GM12878 (cell line): ENCODE data around the gene NACC1. TPM values are rescaled to one million over a fixed set of nuclear protein-coding genes. Genes with fewer than 3 reads are reported as not detected.
A peak's percentile ranks its signal among the peaks of the same experiment; 100 is the strongest.

Experiments used
- ATAC-seq: fragments of 200-7000 bp; cut with Tn5 transposase; 3 replicates; pipeline ENCODE4 v1.9.1; 2020; ENCODE audit warnings: mild to moderate bottlenecking, moderate library complexity
- BruUV-seq: library from RNA; stranded (reverse); fragments of 400-500 nt; replicated peaks from 2 replicates; lab custom pipeline; 2021; lab: Mats Ljungman, UMichigan
- CTCF ChIA-PET: fragments of 300-600 bp; sonication (Branson Sonifier 250); formaldehyde crosslinking; extraction: SDS; loops from one replicate; lab custom pipeline; 2021; ENCODE audit warnings: inconsistent platforms; lab: Yijun Ruan, JAX
- POLR2A ChIA-PET: fragments of 350-600 bp; formaldehyde crosslinking; extraction: SDS; loops from one replicate; lab custom pipeline; 2021; ENCODE audit warnings: inconsistent platforms; lab: Charles Lee
- RAD21 ChIA-PET: fragments of 300-600 bp; sonication (Branson Sonifier 250); formaldehyde crosslinking; loops from one replicate; lab custom pipeline; 2023; ENCODE audit warnings: antibody characterized with exemption; ENCODE audit not compliant: unreplicated experiment; lab: Charles Lee
- SMC1A ChIA-PET: fragments of 300-600 bp; sonication (Branson Sonifier 250); formaldehyde crosslinking; loops from one replicate; lab custom pipeline; 2023; ENCODE audit not compliant: unreplicated experiment, uncharacterized antibody; lab: Charles Lee
- DNase-seq: peaks from one replicate; pipeline ENCODE4 v3.0.0-alpha.2; 2011; ENCODE audit warnings: low read depth, low spot score
- FAIRE-seq: peaks from 3 replicates; lab custom pipeline; 2011; peaks lifted over from hg19 to GRCh38; lab: Jason Lieb, UNC
- H2AFZ ChIP-seq: 2 replicates; pipeline ENCODE4 v1.6.0; 2011; ENCODE audit warnings: low read depth, low read length, control low read depth; ENCODE audit not compliant: control insufficient read depth
- H3K27ac ChIP-seq: 2 replicates; pipeline ENCODE4 v1.5.1; 2011; ENCODE audit warnings: control low read depth; ENCODE audit not compliant: control insufficient read depth, insufficient read depth
- H3K27me3 ChIP-seq, 2 experiments: replicated peaks in 1 of 2; 2 replicates each; pipeline versions ENCODE4 v1.6.0 to v1.6.1; 2011; ENCODE audit warnings: low read length in 1 of 2; ENCODE audit not compliant: control insufficient read depth in 2 of 2, insufficient read depth in 2 of 2
- H3K36me3 ChIP-seq, 2 experiments: 2 replicates each; pipeline ENCODE4 v1.5.1; 2011; ENCODE audit warnings: low read length in 1 of 2; ENCODE audit not compliant: control insufficient read depth in 2 of 2, insufficient read depth in 2 of 2
- H3K4me1 ChIP-seq: 2 replicates; pipeline ENCODE4 v1.6.1; 2011; ENCODE audit warnings: mild to moderate bottlenecking, low read length, moderate library complexity, mixed read lengths; ENCODE audit not compliant: control insufficient read depth, insufficient read depth
- H3K4me2 ChIP-seq: 2 replicates; pipeline ENCODE4 v1.6.0; 2011; ENCODE audit warnings: control low read depth; ENCODE audit not compliant: control insufficient read depth, insufficient read depth
- H3K4me3 ChIP-seq: fragments of 200-600 bp; sonication (generic); 2 replicates; pipeline ENCODE4 v1.5.1; 2016
- H3K79me2 ChIP-seq: 2 replicates; pipeline ENCODE4 v1.6.0; 2011; ENCODE audit warnings: low read length; ENCODE audit not compliant: control insufficient read depth, insufficient read depth
- H3K9ac ChIP-seq: 2 replicates; pipeline ENCODE4 v1.8.0; 2011; ENCODE audit warnings: low read length, control low read depth, mixed read lengths; ENCODE audit not compliant: control insufficient read depth, insufficient read depth
- H3K9me3 ChIP-seq: replicated peaks from 3 replicates; pipeline ENCODE4 v1.5.1; 2011; ENCODE audit warnings: mild to moderate bottlenecking, low read length; ENCODE audit not compliant: control insufficient read depth, insufficient read depth
- H4K20me1 ChIP-seq: 2 replicates; pipeline ENCODE4 v1.6.0; 2011; ENCODE audit not compliant: control insufficient read depth, insufficient read depth
- BCL3 ChIP-seq: IDR thresholded peaks from 2 replicates; pipeline ENCODE4 v1.6.1; 2011; ENCODE audit warnings: borderline replicate concordance, low read depth, mild to moderate bottlenecking, moderate library complexity, low read length; ENCODE audit not compliant: insufficient read depth, poor library complexity, severe bottlenecking
- EED ChIP-seq: sonication (generic); IDR thresholded peaks from 2 replicates; pipeline ENCODE4 v1.6.1; 2016; ENCODE audit warnings: antibody characterized with exemption, low read depth
- GATAD2B ChIP-seq: fragments of 450-650 bp; conservative IDR thresholded peaks from 2 replicates; pipeline ENCODE4 v1.6.1; 2017; ENCODE audit warnings: low read depth, mild to moderate bottlenecking, moderate library complexity
- IKZF1 ChIP-seq: fragments of 450-650 bp; conservative IDR thresholded peaks from 2 replicates; pipeline ENCODE4 v1.6.1; 2017; ENCODE audit warnings: antibody characterized with exemption, mild to moderate bottlenecking
- KLF5 ChIP-seq: fragments of 450-650 bp; IDR thresholded peaks from 2 replicates; pipeline ENCODE4 v1.6.1; 2014; ENCODE audit warnings: mild to moderate bottlenecking; ENCODE audit not compliant: partially characterized antibody
- MEF2B ChIP-seq: fragments of 450-650 bp; IDR thresholded peaks from 2 replicates; pipeline ENCODE4 v1.6.1; 2018; ENCODE audit warnings: mild to moderate bottlenecking, moderate library complexity; ENCODE audit not compliant: partially characterized antibody, poor library complexity, severe bottlenecking
- NBN ChIP-seq: fragments of 450-650 bp; IDR thresholded peaks from 2 replicates; pipeline ENCODE4 v1.6.1; 2016
- RB1 ChIP-seq: fragments of 450-650 bp; formaldehyde crosslinking; IDR thresholded peaks from 2 replicates; pipeline ENCODE4 v1.6.1; 2017; ENCODE audit warnings: mild to moderate bottlenecking, borderline replicate concordance
- RBBP5 ChIP-seq: fragments of 200-600 bp; sonication (generic); conservative IDR thresholded peaks from 2 replicates; pipeline ENCODE4 v1.6.1; 2016
- RUNX3 ChIP-seq: IDR thresholded peaks from 2 replicates; pipeline ENCODE4 v1.6.1; 2012; ENCODE audit warnings: low read length, inconsistent platforms
- SKIL ChIP-seq: fragments of 450-650 bp; IDR thresholded peaks from 2 replicates; pipeline ENCODE4 v1.6.1; 2017; ENCODE audit warnings: mild to moderate bottlenecking, low read depth, inconsistent platforms; ENCODE audit not compliant: poor library complexity, severe bottlenecking
- TARDBP ChIP-seq: IDR thresholded peaks from 2 replicates; pipeline ENCODE4 v1.6.1; 2016; ENCODE audit warnings: borderline replicate concordance
- TCF3 ChIP-seq: IDR thresholded peaks from 2 replicates; pipeline ENCODE4 v1.6.1; 2012; ENCODE audit warnings: low read depth, mild to moderate bottlenecking, low read length, borderline replicate concordance; ENCODE audit not compliant: insufficient read depth
- YY1 ChIP-seq: IDR thresholded peaks from 2 replicates; pipeline ENCODE4 v1.6.1; 2011; ENCODE audit warnings: low read depth, mild to moderate bottlenecking, low read length
- ZBTB33 ChIP-seq: fragments of 450-650 bp; IDR thresholded peaks from 2 replicates; pipeline ENCODE4 v1.6.1; 2017; ENCODE audit warnings: mild to moderate bottlenecking
- ZSCAN29 ChIP-seq: fragments of 450-650 bp; IDR thresholded peaks from 2 replicates; pipeline ENCODE4 v1.6.1; 2017; ENCODE audit warnings: mild to moderate bottlenecking, moderate library complexity
- WGBS: methylation state at CpG from one replicate; pipeline ENCODE4 v1.1.6; 2016; ENCODE audit warnings: low lambda C conversion rate; ENCODE audit not compliant: insufficient replicate concordance, insufficient coverage; ENCODE audit errors: missing lambda C conversion rate; 5-methylcytosine and 5-hydroxymethylcytosine counted together
- in situ Hi-C: fragments of 300-500 bp; cut with MboI; formaldehyde crosslinking; loops from 9 replicates; pipeline ENCODE4 v1.14.3; 2018; ENCODE audit warnings: mixed read lengths
- intact Hi-C: fragments of 100-400 bp; cut with micrococcal nuclease; formaldehyde crosslinking; loops from one replicate; pipeline ENCODE4 v1.14.2; 2022; ENCODE audit not compliant: unreplicated experiment
- polyA plus RNA-seq, 11 experiments: library from polyadenylated mRNA; depleted of rRNA in 4 of 11; unstranded in 6 of 11; stranded (reverse) in 5 of 11; fragments of >200 nt; fragmentation: Nextera tagmentation in 4 of 11; fragmentation: Illumina TruSeq in 1 of 11; extraction: Ambion mirVana in 4 of 11; extraction: Trizol in 1 of 11; gene quantifications; 1 replicate in 1 of 11; 2 replicates in 10 of 11; pipeline versions ENCODE4 v1.2.1 to v1.2.3, GENCODE V29; 2011 to 2016; ENCODE audit warnings: inconsistent platforms in 2 of 11, missing spikeins in 2 of 11, low read depth in 1 of 11
- total RNA-seq, 4 experiments: library from RNA; depleted of rRNA in 3 of 4; stranded (reverse); fragments of >200 nt in 3 of 4; fragmentation: Illumina TruSeq in 1 of 4; extraction: Trizol in 1 of 4; gene quantifications; 2 replicates each; pipeline versions ENCODE4 v1.2.1 to v1.2.3, GENCODE V29; 2013 to 2021
- TF ChIP-seq, protein P1 (sequence below): fragments of 450-650 bp; IDR thresholded peaks from 2 replicates; pipeline ENCODE4 v1.6.1; 2016; ENCODE audit warnings: mild to moderate bottlenecking

The NACC1 gene
- total and polyA plus RNA-seq, 10 of the 15 experiments (the other 5 are each of a cell fraction or from before 2014, with no cell fraction given), result 0.18 to 120 (median 19.2) TPM

DNA sequence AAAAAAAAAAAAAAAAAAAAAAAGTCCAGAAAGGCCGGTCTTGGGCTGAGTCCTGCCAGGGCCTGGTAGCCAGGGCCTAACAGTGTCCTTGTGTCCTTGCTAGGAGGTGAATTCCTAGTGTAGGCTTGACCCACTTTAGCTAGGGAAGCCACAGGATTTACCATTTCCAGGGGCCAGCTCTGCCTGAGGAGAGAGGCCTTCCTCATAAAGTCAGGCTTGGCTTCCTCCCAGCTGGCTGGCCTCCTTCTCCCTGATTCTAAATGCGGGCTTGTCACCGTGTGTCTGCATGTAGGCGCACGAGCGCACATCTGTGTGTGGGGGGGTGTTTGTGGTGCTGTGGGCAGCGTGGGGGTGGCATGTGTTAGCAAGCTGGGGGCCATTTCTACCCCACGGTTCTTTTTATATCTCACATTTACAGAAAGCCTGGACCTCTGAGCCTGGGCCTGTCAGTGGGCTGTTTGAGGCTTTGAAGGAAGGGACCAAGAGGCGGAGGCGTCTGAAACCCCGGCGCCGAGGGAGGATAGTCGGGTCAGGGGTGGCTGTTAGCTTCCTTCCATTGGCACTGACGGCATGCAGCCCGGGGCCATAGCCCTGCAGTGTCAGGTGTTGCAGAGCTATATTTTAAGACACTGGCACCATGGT lies 63.8 kb downstream of the NACC1 start:
- CTCF ChIA-PET, result interaction anchor here (0.6 to 2.0 kb wide), 10 partner anchors 8 to 80 kb away, joined by 3 to 21 read pairs (median 4); no protein-coding TSS in a partner anchor
- RAD21 ChIA-PET, result interaction anchor here (0.6 to 3.1 kb wide), 12 partner anchors 12 to 700 kb away, joined by 3 to 22 read pairs (median 4); no protein-coding TSS in a partner anchor
- H3K4me1 ChIP-seq, result peaks cover 17% of the 10 kb centered on the region
- TF ChIP-seq NBN, result peak; percentile 72; the same call in 1 of the 2 replicates
- no peak for TF ChIP-seq ZSCAN29
- TF ChIP-seq MEF2B, result peak; percentile 83
- no peak for TF ChIP-seq ZBTB33
- no peak for TF ChIP-seq RBBP5
- peak; percentile 62; the same call in 1 of the 2 replicates for TF ChIP-seq TCF3
- no peak for TF ChIP-seq KLF5
- peak; percentile 79 for TF ChIP-seq GATAD2B
- peak; percentile 8; the same call in 1 of the 2 replicates for TF ChIP-seq YY1
- no peak for TF ChIP-seq TARDBP
- peak; percentile 88 for TF ChIP-seq RUNX3
- TF ChIP-seq BCL3, result peak; percentile 52
- peak; percentile 19; the same call in 1 of the 2 replicates for TF ChIP-seq RB1
- peak; percentile 21 for TF ChIP-seq SKIL
- TF ChIP-seq EED, result peak; percentile 77
- TF ChIP-seq, protein P1, sequence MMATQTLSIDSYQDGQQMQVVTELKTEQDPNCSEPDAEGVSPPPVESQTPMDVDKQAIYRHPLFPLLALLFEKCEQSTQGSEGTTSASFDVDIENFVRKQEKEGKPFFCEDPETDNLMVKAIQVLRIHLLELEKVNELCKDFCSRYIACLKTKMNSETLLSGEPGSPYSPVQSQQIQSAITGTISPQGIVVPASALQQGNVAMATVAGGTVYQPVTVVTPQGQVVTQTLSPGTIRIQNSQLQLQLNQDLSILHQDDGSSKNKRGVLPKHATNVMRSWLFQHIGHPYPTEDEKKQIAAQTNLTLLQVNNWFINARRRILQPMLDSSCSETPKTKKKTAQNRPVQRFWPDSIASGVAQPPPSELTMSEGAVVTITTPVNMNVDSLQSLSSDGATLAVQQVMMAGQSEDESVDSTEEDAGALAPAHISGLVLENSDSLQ, result peak; percentile 39; the same call in 1 of the 2 replicates
- TF ChIP-seq IKZF1, result peak; percentile 91

More for the DNA sequence above, 63.8 kb downstream of the NACC1 start:
- H3K4me2 ChIP-seq, result peak overlapping the region; percentile 33; the same call in 1 of the 2 replicates
- no peaks in the 10 kb centered on the region for H3K36me3 ChIP-seq
- WGBS, result 1% methylated on average over 15 of the region's 16 CpGs
- peak overlapping the region; percentile 52 for H3K27ac ChIP-seq
- peak overlapping the region; percentile 69 for H2AFZ ChIP-seq
- H3K9ac ChIP-seq, result peak overlapping the region; percentile 48
- BruUV-seq, result no TSS peak
- H4K20me1 ChIP-seq, result no peaks in the 10 kb centered on the region
- no peak overlapping the region for H3K4me3 ChIP-seq
- intact Hi-C loops (loop anchor here (2.0 kb wide), 1 partner anchor 15 kb away; no protein-coding TSS in a partner anchor), in situ Hi-C loops (no loop called here)
- H3K27me3 ChIP-seq, result no peaks in the 10 kb centered on the region
- ChIA-PET POLR2A (interaction anchor here (0.6 to 4.9 kb wide), 12 partner anchors 9 to 751 kb away, joined by 3 to 34 read pairs (median 4); no protein-coding TSS in a partner anchor), SMC1A (interaction anchor here (0.7 to 3.8 kb wide), 10 partner anchors 12 to 157 kb away, joined by 3 to 25 read pairs (median 8); no protein-coding TSS in a partner anchor)
- peak; percentile 87 for ATAC-seq
- no peaks in the 10 kb centered on the region for H3K9me3 ChIP-seq
- DNase-seq, result no peak
- FAIRE-seq, result peak; percentile 72
- no peaks in the 10 kb centered on the region for H3K79me2 ChIP-seq
